GM18511 (cell line): ENCODE measurements around the gene GPR61.

Experiments used
- ATAC-seq: cut with Tn5 transposase; IDR thresholded peaks from one replicate; pipeline ENCODE4 v1.9.1; 2021; ENCODE audit warnings: mild to moderate bottlenecking, moderate library complexity; ENCODE audit not compliant: unreplicated experiment

The GPR61 gene

GRCh38 chr1:109564194-109564878 is 24.7 kb downstream of the GPR61 start:
- no peak for ATAC-seq

GRCh38 chr1:109565241-109565640 is 25.6 kb downstream of the GPR61 start:
- ATAC-seq = no peak

- no peak for ATAC-seq
These were observed 27.3 kb downstream of the GPR61 start for GRCh38 chr1:109566982-109567381.

- no peak for ATAC-seq
These were observed 28.4 kb downstream of the GPR61 start for GRCh38 chr1:109567877-109568672.

GRCh38 chr1:109569323-109569722 is 29.7 kb downstream of the GPR61 start:
- ATAC-seq = no peak

- ATAC-seq = no peak
These were observed 30.7 kb downstream of the GPR61 start for GRCh38 chr1:109570414-109570813.

GRCh38 chr1:109573785-109574184 is 34.1 kb downstream of the GPR61 start:
- no peak for ATAC-seq

- no peak for ATAC-seq
These were observed 39.3 kb downstream of the GPR61 start for GRCh38 chr1:109578947-109579443.

- ATAC-seq = no peak
These were observed 39.8 kb downstream of the GPR61 start for GRCh38 chr1:109579491-109579890.

GRCh38 chr1:109582021-109582420 is 42.3 kb downstream of the GPR61 start:
- no peak for ATAC-seq

GRCh38 chr1:109584766-109585165 is 45.1 kb downstream of the GPR61 start:
- ATAC-seq = no peak

GRCh38 chr1:109586055-109586454 is 46.4 kb downstream of the GPR61 start:
- no peak for ATAC-seq

GRCh38 chr1:109589177-109589576 is 49.5 kb downstream of the GPR61 start:
- ATAC-seq = no peak

GRCh38 chr1:109589679-109590078 is 50.0 kb downstream of the GPR61 start:
- no peak for ATAC-seq

- ATAC-seq = no peak
These were observed 53.2 kb downstream of the GPR61 start for GRCh38 chr1:109592916-109593315.

GRCh38 chr1:109595531-109595930 is 55.9 kb downstream of the GPR61 start:
- ATAC-seq = no peak
